ENCODE data around the gene TCERG1L.

The TCERG1L gene

DNA sequence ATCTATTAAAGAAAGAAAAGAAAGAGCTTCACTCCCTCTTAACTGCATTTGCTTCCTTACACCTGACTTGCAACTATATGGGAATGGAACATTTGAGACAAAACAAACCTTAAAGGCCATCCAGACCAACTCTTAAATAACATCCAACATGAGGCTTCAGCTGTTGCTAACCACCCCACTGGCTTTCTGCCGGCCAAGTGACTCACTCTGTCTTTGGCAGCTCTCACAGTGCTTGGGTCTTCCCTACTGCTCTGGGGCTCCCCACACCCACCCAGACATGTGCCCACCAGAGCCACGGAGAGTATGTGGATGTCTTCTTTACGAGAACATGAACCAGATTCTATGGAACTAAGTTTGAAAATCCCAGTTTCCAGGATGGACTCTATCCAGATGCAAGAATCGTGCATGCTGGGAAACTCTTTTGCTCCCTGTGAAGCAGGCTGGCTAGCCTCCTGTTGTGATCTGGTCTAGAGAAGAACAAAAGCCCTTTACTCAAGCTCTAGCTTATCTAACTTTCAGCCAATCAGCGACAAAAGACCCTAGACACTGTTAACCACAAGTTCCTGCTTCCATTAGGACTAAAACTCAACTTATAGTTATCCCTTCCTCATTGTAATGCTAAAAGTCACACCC is 245.7 kb downstream of the TCERG1L start:
- DNase-seq (ENCODE audit: low spot score) = no peak

DNA sequence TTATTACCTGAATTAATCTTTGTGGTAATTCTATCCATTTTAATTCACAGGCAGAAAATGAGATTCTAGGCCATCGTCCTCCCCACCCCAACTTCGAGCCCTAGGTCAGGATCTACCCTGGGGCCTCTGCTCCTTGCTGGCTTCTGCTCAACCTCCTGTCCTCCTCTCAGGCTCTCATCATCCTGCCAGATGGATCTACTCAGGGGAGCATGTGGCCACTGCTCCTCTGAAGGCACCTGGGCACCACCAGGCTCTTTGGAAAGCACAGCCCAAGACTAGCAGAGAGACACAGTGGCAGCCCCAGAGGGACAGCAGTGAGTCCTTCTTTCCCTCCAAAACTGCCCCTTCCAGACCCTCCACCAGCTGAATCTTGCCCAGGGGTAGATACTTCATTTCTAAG is 248.2 kb downstream of the TCERG1L start:
- no peak for DNase-seq (ENCODE audit: low spot score)

DNA sequence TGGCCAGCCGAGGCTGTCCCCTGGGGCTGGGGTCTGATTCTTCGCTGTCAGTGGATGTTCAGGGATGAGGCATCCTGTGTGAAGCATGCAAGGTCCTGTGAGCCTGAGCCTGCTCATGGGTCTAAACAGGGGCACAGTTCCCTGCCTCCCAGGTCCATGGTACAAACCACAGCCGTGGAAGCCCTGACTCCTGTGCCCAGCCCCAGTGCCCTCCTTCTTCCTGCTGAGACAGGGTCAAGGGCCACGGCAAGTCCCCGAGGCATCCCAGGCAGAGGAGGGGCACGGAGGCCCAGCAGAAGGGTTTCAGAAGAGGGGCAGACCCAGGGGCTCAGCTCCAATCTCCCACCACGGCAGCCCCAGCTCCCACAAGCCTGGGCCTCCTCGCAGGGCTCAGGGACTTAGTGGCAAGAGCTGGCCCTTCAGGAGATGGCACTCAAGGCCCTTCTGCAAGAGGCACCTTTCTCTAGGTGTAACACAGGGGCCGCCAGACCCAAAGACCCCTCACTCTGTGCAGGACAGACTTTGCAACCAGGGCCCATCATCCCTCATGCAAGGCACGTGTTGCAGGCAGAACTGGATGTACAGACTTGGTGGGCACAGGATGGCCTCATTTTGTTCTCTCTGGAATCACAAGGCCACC is 248.8 kb downstream of the TCERG1L start:
- DNase-seq (ENCODE audit: low spot score) = no peak

DNA sequence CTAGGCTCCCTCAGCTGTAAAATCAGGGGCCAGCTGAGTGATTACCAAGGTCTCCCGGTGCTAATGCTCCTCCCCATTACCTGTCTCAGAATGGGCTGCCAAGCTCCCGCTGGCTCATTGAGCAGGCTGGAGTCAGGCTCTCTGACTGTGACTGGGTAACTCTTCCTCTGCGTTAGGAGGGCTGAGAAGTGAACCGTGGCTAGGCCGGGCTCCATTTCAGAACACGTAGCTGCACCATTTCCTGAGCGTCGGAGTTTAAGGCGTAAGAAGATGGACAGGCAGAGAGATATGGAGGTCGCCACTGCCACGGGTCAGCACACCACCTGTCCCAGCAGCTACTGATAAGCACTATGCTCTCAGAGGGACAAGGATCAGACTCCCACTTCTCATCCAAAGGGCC is 250.3 kb downstream of the TCERG1L start:
- DNase-seq (ENCODE audit: low spot score) = no peak

DNA sequence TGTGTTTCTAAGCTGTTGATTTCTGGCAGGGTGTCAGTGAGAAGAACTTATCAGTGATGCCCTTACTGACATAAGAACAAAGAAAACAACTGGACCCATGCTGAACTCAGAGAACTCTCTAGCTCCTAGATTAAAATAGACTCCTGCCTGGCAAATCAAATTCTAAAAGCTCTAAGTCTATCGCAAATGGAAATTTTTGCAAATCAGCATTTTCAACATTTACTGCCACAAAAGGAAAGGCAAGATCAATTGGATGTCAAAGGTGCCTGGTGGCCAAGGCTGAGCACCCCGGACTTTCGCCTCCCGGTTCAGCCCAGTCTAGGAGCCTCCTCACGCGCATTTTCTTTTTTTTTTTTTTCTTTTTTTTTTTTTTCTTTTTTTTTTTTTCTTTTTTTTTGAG is 251.6 kb downstream of the TCERG1L start:
- DNase-seq (ENCODE audit: low spot score) = no peak

DNA sequence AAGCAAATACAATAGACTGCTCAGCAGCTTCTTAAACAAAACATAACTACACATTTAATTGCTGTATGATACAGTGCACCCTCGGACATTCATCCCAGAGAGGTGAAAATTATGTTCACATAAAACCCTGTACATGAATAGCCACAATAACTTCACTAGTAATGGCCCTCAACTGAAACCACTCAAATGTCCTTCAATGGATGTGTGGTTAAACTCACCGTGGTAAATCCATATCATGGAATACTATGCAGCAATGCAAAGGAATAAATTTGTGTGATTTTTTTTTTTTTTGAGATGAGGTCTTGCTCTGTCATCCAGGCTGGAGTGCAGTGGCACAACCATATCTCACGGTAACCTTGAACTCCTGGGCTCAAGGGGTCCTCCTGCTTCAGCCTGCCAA is 252.7 kb downstream of the TCERG1L start:
- DNase-seq (ENCODE audit: low spot score) = no peak

DNA sequence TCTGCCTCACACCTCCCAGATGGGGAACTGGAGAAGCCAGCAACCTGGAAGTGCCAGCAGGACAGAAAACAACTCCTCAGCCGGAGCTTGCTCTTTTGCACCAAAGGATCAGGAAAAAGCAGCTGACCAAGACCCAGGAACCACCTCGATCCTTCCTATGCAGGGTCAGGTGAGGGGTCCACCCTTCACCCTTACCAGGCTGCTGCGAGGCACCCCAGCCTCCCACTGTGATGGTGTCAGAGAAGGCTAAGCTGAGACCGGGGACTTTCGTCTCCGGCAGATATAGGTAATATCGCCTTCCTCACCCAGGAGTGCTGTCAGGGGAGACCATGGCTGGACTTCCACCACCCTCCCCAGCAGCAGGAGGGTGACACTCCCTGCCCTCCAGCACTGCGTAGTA is 254.7 kb downstream of the TCERG1L start:
- no peak for DNase-seq (ENCODE audit: low spot score)

DNA sequence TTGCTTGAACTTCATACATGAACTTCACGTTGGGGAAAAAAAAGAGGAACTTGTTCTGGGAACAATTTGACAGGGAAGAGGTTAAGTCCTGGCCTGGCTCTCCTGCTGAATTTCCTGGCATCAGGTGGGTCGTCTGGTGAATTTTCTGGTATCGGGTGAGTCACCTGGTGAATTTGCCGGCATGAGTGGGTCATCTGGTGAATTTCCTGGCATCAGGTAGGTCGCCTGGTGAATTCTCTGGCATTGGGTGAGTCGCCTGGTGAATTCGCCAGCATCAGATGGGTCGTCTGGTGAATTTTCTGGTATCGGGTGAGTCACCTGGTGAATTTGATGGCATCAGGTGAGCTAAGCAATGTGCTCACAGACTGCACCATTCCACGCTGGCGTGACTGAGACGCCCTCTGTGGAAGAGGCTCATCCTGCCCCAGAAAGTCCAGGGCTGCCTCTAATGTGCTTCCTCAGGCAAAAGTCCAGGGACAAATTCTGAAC is 255.4 kb downstream of the TCERG1L start:
- no peak for DNase-seq (ENCODE audit: low spot score)

DNA sequence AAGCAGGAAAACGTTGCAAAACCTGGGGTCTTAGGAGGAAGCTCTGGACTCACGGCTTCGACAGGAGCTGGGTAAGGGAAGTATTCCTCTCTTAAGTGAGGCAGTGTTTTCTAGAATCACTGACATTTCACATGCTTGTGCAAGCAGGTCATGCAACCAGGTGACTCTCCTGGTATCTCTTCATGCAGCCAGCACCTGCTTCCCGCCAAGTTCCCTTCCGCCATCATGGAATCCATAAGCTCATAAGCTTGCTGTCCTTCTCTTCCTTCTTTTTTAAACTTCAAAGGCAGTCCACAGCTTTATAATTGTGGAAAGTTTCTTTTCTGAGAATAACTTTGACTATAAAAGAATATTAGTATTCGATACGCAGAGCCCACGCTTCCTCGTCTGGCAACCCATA is 256.1 kb downstream of the TCERG1L start:
- no peak for DNase-seq (ENCODE audit: low spot score)

DNA sequence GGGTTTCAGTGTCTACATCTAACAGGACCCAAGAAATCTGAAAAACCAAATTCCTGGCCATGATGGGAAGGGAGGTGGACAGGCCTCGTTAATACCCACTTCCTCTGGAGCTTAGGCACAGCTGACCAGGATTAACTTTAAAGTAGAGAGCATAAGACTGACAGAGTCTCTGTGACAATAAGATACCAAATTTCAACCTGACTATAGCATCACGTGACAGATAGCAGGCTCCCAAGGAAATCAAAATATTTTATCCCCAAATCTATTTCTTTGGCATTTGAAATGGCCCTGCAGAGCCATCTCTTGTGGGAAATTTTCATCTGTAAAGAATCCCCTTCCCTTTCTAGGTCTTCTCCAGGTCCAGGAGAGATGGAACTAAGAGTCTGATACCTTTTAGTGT is 258.3 kb downstream of the TCERG1L start:
- no peak for DNase-seq (ENCODE audit: low spot score)

DNA sequence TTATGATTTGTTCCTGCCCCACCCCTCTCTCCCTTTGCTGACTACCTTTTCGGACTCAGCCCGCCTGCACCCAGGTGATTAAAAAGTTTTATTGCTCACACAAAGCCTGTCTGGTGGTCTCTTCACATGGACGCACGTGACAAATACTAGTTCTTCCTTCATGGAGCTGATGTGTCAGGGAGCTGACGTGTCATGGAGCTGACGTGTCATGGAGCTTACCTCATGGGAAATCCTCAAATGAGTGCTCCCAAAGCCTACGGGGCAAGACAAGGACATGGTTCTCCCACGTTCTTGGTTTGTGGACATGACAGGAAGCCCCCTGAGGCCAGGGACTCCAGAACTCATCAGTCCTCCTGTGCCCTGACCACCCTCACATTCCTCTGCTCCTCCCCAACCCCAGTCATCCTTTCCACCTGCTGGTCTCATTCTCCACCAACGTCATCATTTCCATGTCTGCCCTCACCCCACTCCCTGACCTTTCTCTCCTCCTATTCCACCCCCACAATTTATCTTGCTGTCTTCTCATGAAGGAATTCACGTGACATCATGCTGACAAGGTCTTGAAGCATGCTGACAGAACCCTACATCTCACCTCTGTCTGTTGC is 261.3 kb downstream of the TCERG1L start:
- DNase-seq (ENCODE audit: low spot score) = no peak

DNA sequence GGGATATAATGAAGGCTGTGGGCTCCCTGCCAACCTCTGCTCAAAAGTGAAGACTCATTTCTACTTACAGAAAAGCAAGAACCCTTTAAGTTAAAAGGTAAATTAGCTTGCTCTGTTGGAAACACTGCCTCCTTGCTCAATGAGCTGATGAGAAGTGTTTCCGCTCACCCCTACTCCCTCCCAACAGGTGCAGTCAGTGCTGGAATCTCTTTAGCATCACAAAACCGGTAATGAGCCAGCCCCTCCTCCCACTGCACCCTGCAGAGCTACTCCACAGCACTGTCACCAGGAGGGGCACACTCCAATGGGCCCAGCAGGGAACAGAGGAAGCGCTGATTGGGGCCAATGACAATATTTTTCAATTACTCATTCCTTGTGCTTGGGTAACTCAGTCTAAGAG is 262.5 kb downstream of the TCERG1L start:
- DNase-seq (ENCODE audit: low spot score) = no peak

DNA sequence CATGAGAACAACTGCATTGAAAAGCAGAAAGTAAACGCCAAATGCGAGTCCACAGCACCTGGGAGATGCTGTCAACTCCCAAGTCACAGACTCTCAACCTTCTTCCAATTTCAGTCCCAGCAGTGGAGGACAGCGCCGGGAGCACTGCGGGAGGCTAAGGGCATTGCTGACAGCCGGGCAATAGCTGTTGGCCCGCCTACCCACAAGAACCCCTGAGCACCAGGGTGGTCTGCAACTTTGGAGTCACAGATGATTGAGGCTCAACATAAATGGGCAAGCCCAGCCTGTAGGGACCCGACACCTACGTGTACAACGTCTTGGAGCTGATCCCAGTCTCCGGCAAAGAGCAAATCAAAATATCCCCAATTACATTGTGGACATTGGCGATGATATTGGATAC is 262.9 kb downstream of the TCERG1L start:
- DNase-seq (ENCODE audit: low spot score) = no peak

DNA sequence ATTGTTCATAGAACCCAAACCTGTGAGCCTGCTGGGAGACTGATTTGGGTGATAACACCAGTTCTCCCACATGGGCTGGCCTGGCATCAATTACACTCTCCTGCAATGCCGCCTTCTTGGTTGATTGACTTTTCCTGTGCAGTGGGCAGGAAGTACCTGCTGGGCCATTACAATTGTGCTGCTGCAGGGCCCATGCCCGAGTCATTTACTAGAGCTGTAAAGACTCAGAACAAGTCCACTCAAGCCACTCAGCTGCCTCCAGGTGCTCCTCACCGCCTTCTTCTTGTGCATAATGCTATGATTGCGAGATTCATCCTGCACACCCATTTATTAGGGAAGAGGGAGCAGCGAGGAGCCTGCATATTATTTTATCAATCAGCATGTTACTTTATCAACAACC is 264.0 kb downstream of the TCERG1L start:
- no peak for DNase-seq (ENCODE audit: low spot score)

DNA sequence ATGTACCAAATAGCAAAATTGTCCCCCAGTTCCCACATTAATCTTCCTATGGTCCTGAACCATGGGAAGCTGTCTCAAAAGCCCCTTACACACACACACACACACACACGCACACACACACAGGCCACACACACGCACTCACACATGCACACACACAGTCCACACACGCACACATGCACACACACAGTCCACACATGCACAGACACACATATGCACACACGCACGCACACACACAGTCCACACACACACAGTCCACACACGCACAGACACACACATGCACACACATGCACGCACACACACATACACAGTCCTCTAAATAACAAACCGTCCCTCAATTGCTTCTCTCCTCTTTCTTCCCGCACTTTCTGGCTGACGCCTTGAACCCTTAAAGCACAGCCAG is 265.3 kb downstream of the TCERG1L start:
- DNase-seq (ENCODE audit: low spot score) = no peak

DNA sequence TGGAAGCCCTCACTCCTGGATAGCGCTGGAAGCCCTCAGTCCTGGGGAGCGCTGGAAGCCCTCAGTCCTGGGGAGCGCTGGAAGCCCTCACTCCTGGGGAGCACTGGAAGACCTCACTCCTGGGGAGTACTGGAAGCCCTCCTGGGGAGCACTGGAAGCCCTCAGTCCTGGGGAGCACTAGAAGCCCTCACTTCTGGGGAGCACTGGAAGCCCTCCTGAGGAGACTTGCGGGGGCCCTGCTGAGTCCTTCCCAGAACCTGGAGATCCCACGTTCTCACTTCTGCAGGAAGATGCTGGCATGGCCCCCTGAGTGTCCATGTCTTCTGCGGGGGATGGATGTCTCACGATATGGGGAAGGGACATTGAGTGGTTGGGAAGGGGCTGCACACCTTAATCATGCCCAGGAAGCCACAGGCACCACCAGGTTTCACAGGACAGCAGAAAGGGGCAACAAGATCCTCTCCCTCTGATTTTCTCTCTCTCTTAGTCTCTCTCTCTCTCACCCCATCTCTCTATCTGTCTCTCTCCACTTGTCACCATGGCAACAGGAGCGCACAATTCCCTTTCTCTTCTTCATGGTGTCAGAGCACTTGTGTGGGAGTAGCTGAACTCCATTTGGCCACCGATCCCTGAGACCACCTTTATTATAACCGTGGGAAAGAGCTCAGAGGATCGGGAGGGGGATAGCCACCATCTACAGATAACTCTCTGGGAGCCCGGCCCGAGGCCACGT is 267.0 kb downstream of the TCERG1L start:
- no peak for DNase-seq (ENCODE audit: low spot score)

DNA sequence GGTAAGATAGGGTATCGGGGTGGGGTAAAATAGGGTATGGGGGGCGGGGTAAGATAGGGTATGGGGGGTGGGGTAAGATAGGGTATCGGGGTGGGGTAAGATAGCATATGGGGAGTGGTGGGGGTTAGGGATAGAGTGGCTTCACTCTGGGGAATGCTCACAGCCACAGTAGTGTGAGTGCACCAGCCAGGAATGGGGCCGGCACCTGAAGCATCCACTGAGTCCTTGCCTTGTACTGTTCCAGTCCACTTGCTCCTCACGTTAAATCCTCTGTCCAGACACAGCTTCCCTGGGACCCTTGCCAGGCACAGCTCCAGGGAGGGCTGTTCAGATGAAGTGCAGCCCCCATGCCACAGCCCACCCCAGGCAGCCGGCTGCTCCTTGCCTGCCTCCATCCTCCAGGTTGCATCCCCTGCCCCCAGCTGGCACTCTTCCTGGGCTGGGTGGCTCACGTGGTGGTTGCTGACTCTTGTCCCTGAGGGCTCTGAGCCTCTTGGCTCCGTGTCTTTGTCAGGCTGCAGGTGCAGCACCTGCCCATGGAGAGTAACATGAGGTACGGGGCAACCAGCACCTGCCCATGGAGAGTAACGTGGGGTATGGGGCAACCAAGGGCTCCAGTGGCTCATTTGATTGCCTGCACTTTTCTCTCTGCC is 268.4 kb downstream of the TCERG1L start:
- DNase-seq (ENCODE audit: low spot score) = no peak
